Retinal pigment epithelial cell (primary cell): ENCODE measurements around the gene TSEN2.

Experiments
- DNase-seq: peaks from one replicate; pipeline ENCODE4 v3.0.0-alpha.2; 2010; ENCODE audit warnings: low read depth
- H3K4me3 ChIP-seq: 2 replicates; pipeline ENCODE4 v1.5.1; 2011; ENCODE audit warnings: mild to moderate bottlenecking, low read length, control low read depth, moderate library complexity
- CTCF ChIP-seq: conservative IDR thresholded peaks from 2 replicates; pipeline ENCODE4 v1.5.1; 2011; ENCODE audit warnings: low read depth, low read length, control low read depth, inconsistent platforms

TSEN2 gene

GRCh38 chr3:12462159-12462947, 21.9 kb upstream of the TSEN2 start:
- TF ChIP-seq CTCF: no peak
- H3K4me3 ChIP-seq: no peak overlapping the region
- no peak for DNase-seq

GRCh38 chr3:12463686-12464085, 20.6 kb upstream of the TSEN2 start:
- DNase-seq: no peak
- no peak overlapping the region for H3K4me3 ChIP-seq
- no peak for TF ChIP-seq CTCF

DNA sequence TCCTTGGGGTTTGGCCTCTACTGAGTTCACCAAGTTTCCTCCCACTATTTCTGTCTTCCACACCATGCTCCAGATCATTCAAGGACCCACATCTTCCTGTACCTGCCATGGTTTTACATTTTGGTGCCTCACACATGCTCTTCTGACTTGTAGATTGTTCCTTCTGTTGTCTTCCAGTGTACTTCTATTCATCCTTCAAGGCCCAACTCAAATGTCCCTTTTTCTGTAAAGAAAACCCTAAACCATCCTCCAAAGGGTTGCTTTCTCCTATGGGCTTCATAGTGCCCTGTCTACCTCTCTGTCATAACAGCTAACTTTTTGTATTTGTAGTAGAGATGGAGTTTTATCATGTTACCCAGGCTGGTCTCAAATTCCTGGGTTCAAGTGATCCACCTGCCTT, 20.1 kb upstream of the TSEN2 start:
- no peak overlapping the region for H3K4me3 ChIP-seq
- no peak for DNase-seq
- no peak for TF ChIP-seq CTCF

DNA sequence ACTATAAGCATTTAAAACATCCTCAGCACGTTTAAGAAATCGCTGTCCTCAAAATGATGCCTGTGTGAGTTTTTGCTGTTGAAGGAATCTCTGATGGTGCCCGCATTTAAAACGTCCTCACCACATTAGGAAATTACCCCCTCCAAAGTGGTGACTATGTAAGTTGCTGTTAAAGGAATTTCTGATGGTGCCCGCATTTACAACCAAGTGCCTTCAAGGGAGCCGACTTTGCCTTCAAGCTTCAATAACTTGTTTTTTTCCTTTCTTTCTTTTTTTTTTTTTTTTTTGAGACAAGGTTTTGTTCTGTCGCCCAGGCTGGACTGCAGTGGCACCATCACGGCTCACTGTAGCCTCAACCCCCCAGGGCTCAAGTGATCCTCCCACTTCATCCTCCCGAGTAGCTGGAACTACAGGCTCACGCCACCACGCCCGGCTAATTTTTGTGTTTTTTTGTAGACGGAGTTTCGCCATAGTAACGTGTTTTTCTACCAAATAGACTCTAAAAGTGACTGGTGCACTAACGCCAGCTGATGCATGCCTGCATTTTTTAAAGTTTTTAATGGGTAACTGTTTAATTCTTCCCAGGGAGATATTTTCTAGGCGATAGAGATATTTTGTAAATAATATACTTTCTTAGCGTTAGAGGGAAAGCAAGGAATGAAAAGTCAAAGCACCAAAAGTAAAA, 19.0 kb upstream of the TSEN2 start:
- H3K4me3 ChIP-seq: no peak overlapping the region
- no peak for TF ChIP-seq CTCF
- no peak for DNase-seq

GRCh38 chr3:12465836-12466225, 18.4 kb upstream of the TSEN2 start:
- no peak for DNase-seq
- no peak overlapping the region for H3K4me3 ChIP-seq
- no peak for TF ChIP-seq CTCF

- no peak for DNase-seq
- no peak for TF ChIP-seq CTCF
- H3K4me3 ChIP-seq: no peak overlapping the region
Measured at GRCh38 chr3:12467746-12468145, 16.5 kb upstream of the TSEN2 start.

DNA sequence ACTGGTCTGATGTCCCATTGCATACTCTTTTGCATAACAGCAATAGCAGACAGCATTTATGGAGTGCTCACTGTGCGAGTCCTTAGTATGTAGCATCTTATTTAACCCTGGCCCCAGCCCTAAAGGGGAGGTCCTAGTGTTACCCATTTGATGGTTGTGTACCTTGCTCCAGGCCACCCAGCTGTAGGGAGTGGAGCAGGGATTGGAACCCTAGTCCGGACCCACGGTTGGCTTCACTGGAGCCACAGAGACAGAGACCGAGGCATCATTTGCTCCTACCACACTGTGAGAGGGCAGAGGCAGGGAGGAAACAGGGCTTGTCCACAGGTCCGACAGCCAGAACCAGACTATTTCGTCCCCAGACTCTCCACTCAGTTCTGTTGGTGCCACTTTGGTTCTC, 16.0 kb upstream of the TSEN2 start:
- no peak overlapping the region for H3K4me3 ChIP-seq
- DNase-seq: no peak
- TF ChIP-seq CTCF: no peak
